ENCODE data around the gene CNTFR.
"Not testable (repeated sequence)": the region's sequence is repeated elsewhere in the genome, so short reads cannot be mapped to it uniquely, and the experiment has no call there.

The CNTFR gene

GRCh38 chr9:34554211-34555001, 35.1 kb downstream of the CNTFR start:
- no peak for DNase-seq (ENCODE audit: low read depth)

DNA sequence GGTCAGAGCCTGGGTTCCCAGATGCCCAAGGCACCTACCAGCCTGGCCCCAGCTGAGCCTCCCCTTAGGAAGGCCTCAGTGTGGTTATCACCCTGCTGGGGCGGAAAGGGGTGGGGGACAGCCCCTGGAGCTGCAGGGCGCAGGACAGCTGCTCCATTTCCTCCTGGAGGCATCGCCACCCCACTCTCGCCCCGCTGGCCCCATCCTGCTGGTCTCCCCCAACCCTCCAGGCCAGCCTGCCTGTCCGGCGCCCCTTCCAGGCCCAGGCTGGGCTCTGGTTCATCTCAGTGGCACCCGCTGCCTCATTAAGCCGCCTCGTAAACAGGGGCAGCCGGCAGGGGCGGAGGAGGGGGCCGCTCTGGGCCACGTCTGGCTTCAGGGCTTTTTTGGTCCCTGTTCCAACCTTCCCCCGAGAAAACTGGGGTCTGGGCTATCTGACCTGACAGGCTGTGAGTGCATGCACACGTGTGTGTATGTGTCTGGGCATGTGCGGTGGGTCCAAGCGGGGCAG, 36.0 kb downstream of the CNTFR start:
- no peak for DNase-seq (ENCODE audit: low read depth)

DNA sequence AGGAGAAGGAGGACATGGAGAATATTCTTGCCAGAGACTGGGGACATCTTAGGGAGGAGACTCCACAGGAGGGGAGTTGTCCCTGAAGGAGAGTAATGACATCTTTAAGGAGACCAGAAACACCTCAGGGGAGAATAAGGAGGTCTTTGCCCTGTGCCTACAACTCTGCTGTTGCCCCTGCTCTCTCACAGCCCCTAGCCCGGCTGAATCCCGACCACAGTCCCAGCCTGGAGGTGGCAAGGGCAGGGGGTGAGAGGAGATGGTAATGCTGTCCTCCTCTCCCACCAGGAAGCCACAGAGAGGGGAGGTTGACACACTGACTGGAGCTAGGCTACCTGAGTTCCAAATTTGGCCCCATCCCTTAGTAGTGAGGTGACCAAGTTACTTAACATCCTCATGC, 36.5 kb downstream of the CNTFR start:
- DNase-seq (ENCODE audit: low read depth), result no peak

GRCh38 chr9:34552606-34552981, 36.9 kb downstream of the CNTFR start:
- DNase-seq (ENCODE audit: low read depth), result no peak

- no peak for DNase-seq (ENCODE audit: low read depth)
Measured at GRCh38 chr9:34551751-34552605, 37.5 kb downstream of the CNTFR start.

- DNase-seq (ENCODE audit: low read depth), result no peak
Measured at GRCh38 chr9:34550681-34551270, 38.7 kb downstream of the CNTFR start.

DNA sequence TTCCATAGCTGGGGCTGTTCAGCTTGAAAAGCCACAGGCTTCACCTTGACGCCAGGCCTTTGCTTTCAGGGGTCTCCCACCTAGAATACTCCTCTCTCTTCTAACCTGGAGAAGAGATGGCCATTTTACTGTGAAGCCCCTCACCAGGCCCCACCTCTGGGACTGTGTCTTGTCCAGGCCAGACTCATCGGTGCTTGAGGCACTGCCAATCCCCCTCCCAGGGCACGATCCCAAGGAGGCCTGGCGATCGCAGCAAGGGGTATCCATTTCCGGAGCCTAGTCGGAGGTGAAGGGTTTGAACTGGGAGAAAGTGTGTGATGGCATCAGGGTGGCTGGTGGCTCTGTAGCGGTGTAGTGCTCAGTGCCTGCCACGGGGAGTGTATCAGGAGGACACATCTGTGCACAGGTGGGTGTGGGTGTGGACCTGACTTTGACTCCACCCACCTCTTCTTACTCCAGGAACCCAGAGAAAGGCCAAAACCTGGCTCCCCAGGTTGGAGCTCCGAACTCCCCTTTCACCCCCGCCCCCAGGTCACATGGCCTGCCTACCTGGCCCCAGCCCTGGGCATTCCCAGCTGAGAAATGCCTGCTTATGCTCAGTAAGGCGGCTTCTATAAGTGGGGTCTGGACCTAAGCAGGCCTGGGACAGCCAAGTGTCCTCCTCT, 39.4 kb downstream of the CNTFR start:
- no peak for DNase-seq (ENCODE audit: low read depth)

- DNase-seq (ENCODE audit: low read depth), result no peak
Measured at GRCh38 chr9:34549407-34549732, 40.2 kb downstream of the CNTFR start.

GRCh38 chr9:34547960-34548611, 41.4 kb downstream of the CNTFR start:
- DNase-seq (ENCODE audit: low read depth), result peak; percentile 53

GRCh38 chr9:34546834-34547827, 42.4 kb downstream of the CNTFR start:
- DNase-seq (ENCODE audit: low read depth), result peak; percentile 78

GRCh38 chr9:34546102-34546833, 43.3 kb downstream of the CNTFR start:
- DNase-seq (ENCODE audit: low read depth), result no peak

- no peak for DNase-seq (ENCODE audit: low read depth)
Measured at GRCh38 chr9:34545497-34545896, 44.0 kb downstream of the CNTFR start.

- DNase-seq (ENCODE audit: low read depth), result no peak
Measured at GRCh38 chr9:34544035-34544434, 45.5 kb downstream of the CNTFR start.

- DNase-seq (ENCODE audit: low read depth), result no peak
Measured at GRCh38 chr9:34541540-34541939, 48.0 kb downstream of the CNTFR start.

DNA sequence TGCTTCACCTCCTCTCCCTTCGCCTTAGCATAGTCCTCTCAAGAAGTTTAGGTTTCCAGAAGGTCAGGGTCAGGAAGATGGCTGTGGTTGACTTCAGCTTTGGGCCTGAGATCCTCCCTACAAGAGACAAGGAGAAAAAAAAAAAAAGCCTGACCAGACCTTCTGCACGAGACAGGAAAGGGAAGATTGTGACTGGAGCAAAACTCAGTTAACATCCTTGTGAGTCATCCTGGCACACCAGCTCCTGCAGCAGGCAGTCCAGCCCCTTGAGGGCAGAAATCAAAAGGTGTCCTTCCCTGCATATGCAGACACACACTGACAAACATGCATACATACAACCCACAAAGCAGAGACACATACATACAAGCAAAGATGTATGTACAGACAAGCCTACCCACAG, 48.7 kb downstream of the CNTFR start:
- peak; percentile 69 for DNase-seq (ENCODE audit: low read depth)

- DNase-seq (ENCODE audit: low read depth), result no peak
Measured at GRCh38 chr9:34536685-34537084, 52.8 kb downstream of the CNTFR start.

DNA sequence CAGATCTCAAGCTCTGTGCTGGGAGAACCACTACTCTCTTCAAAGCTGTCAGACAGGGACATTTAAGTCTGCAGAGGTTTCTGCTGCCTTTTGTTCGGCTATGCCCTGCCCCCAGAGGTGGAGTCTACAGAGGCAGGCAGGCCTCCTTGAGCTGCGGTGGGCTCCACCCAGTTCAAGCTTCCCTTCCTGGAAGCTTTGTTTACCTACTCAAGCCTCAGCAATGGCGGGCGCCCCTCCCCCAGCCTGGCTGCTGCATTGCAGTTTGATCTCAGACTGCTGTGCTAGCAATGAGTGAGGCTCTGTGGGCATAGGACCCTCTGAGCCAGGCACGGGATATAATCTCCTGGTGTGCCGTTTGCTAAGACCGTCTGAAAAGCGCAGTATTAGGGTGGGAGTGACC, 57.5 kb downstream of the CNTFR start:
- not testable (repeated sequence) for DNase-seq (ENCODE audit: low read depth)

DNA sequence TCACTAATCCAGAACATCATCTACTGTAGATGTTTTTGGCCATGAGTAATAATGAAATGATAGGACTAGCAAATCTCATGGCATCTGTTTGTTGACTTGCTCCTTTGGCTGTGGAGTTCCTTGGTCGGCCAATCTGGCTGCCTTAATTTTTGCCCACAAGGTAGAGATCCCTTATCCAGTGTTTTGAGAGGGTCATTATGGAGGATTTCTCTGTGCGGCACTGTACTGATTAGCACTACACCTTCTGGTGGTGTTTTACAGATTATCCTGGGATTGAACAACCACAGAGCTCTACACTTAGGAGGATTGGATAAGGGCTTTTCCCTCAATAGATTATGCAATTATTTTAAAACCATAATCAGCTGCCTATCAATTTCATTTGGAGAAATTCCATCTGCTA, 63.5 kb downstream of the CNTFR start:
- no peak for DNase-seq (ENCODE audit: low read depth)

- DNase-seq (ENCODE audit: low read depth), result no peak
Measured at GRCh38 chr9:34524349-34524748, 65.2 kb downstream of the CNTFR start.
